HG03097 (cell line): ENCODE results near the gene B4GALT3.

Source experiments
- ATAC-seq: cut with Tn5 transposase; IDR thresholded peaks from one replicate; pipeline ENCODE4 v1.9.1; 2021; ENCODE audit not compliant: unreplicated experiment, low FRiP score

The B4GALT3 gene

GRCh38 chr1:161131523-161132409, 45.5 kb downstream of the B4GALT3 start:
- no peak for ATAC-seq

- ATAC-seq, result no peak
Observed at GRCh38 chr1:161130266-161130665, 47.0 kb downstream of the B4GALT3 start.

DNA sequence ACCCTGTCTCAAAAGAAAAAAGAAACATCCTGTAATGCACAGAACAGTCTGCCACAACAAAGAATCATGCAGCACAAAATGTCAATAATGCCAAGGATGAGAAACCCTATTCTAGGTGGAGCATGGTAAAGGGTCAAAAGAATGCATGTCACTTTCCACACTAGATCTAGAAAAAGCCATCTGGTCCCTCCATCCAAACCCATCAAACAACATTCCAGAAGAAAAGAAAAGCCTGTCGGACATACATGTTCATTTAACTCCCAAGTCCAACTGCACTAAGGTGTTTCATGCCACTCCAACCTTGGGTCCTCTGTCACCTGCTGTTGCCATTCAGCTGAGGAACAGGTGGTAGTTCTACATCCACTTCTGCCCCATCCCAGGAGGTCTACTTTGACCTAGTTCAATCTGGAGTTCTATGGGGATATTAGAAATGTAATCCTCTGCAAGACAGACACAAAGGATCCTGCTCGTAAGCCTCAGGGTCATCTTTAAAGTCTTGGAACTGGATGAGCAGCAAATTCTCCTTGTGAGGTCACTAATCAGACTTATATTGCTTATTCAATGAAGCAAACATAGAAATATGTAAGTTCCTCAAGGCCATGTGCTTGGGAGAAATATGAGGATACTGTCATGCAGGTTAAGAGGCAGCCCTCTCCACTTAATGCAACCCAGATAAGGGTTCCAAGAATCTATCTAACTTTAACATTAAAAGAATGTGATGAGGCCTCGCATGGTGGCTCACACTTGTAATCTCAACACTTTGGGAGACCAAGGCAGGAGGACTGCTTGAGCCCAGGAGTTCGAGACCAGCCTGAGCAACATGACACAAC, 48.5 kb downstream of the B4GALT3 start:
- no peak for ATAC-seq

DNA sequence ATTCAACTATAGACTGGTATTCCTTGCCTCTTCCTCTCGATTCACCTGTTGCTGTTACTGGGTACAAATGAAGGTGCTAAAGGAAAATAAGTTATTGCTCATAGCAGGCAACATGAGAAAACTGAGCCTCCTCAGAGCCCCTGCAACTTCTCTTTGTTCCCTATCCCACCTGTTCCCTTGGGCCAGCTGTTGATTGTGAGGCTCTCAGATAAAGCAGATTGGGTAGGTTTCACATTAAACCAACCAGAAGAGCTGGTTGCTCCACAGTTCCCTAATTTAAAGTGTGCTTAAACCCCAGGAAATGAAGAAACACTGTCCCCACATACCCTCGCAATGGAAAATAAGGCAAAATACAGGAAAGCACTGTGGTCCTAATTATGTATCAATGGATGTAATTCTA, 49.7 kb downstream of the B4GALT3 start:
- ATAC-seq, result no peak

- no peak for ATAC-seq
Observed at GRCh38 chr1:161122967-161123366, 54.3 kb downstream of the B4GALT3 start.

GRCh38 chr1:161121834-161122233, 55.5 kb downstream of the B4GALT3 start:
- ATAC-seq, result no peak
